HepG2 (cell line): ENCODE data around the gene RPLP2. TPM values are rescaled to one million over a fixed set of nuclear protein-coding genes. Genes with fewer than 3 reads are reported as not detected.

Source experiments
- CBFB ChIP-seq: sonication (generic); formaldehyde crosslinking; IDR thresholded peaks from 2 replicates; pipeline ENCODE4 v1.4.0; 2020; ENCODE audit warnings: missing genetic modification reagents
- DDIT3 ChIP-seq: sonication (generic); formaldehyde crosslinking; IDR thresholded peaks from 2 replicates; pipeline ENCODE4 v1.4.0; 2020; ENCODE audit warnings: mild to moderate bottlenecking, missing genetic modification reagents
- MAF1 ChIP-seq: sonication (generic); formaldehyde crosslinking; IDR thresholded peaks from 2 replicates; pipeline ENCODE4 v1.5.0; 2020; ENCODE audit warnings: missing genetic modification reagents, borderline replicate concordance
- PHF21A ChIP-seq: sonication (generic); formaldehyde crosslinking; IDR thresholded peaks from 2 replicates; pipeline ENCODE4 v1.5.0; 2020; ENCODE audit warnings: mild to moderate bottlenecking, missing genetic modification reagents
- PPARG ChIP-seq: conservative IDR thresholded peaks from 2 replicates; pipeline ENCODE4 v1.6.1; 2016; ENCODE audit warnings: missing biosample characterization, missing genetic modification reagents
- SNRNP70 ChIP-seq: fragments of 200-400 bp; formaldehyde crosslinking; IDR thresholded peaks from 2 replicates; pipeline ENCODE4 v1.6.1; 2017; ENCODE audit warnings: mild to moderate bottlenecking, low read depth, low read length, moderate library complexity
- TBX2 ChIP-seq: sonication (generic); formaldehyde crosslinking; IDR thresholded peaks from 2 replicates; pipeline ENCODE4 v1.5.0; 2020; ENCODE audit warnings: missing genetic modification reagents, mild to moderate bottlenecking, borderline replicate concordance
- UBTF ChIP-seq: sonication (generic); formaldehyde crosslinking; IDR thresholded peaks from 2 replicates; pipeline ENCODE4 v1.4.0; 2020; ENCODE audit warnings: mild to moderate bottlenecking, missing genetic modification reagents
- ZHX2 ChIP-seq, 2 experiments: sonication (generic) in 1 of 2; formaldehyde crosslinking in 1 of 2; IDR thresholded peaks; 2 replicates each; pipeline versions ENCODE4 v1.6.1 to v1.9.0; 2014 to 2022; ENCODE audit warnings: antibody characterized with exemption in 1 of 2, borderline replicate concordance in 1 of 2, inconsistent platforms in 1 of 2, low read depth in 1 of 2, missing genetic modification reagents in 1 of 2
- ZNF260 ChIP-seq: sonication (generic); formaldehyde crosslinking; IDR thresholded peaks from 2 replicates; pipeline ENCODE4 v1.4.0; 2020; ENCODE audit warnings: missing genetic modification reagents, low read depth, mild to moderate bottlenecking, borderline replicate concordance
- ZNF296 ChIP-seq: sonication (generic); formaldehyde crosslinking; conservative IDR thresholded peaks from 2 replicates; pipeline ENCODE4 v1.5.0; 2020; ENCODE audit warnings: mild to moderate bottlenecking, missing genetic modification reagents
- ZNF510 ChIP-seq: sonication (generic); formaldehyde crosslinking; IDR thresholded peaks from 2 replicates; pipeline ENCODE4 v1.4.0; 2020; ENCODE audit warnings: low read depth, mild to moderate bottlenecking, missing genetic modification reagents
- ZNF746 ChIP-seq: sonication (generic); formaldehyde crosslinking; IDR thresholded peaks from 2 replicates; pipeline ENCODE4 v1.8.0; 2022; ENCODE audit warnings: mild to moderate bottlenecking, missing genetic modification reagents
- ZNF772 ChIP-seq: sonication (generic); formaldehyde crosslinking; IDR thresholded peaks from 2 replicates; pipeline ENCODE4 v1.5.0; 2020; ENCODE audit warnings: mild to moderate bottlenecking, missing genetic modification reagents
- polyA plus RNA-seq, 8 experiments: library from polyadenylated mRNA; depleted of rRNA in 3 of 8; stranded (reverse) in 7 of 8; unstranded in 1 of 8; fragments of >200 nt; fragmentation: Illumina TruSeq in 4 of 8; extraction: Trizol in 4 of 8; gene quantifications; 2 replicates each; pipeline versions ENCODE4 v1.2.1 to v1.2.3, GENCODE V29; 2011 to 2016; ENCODE audit warnings: low read depth in 4 of 8, missing spikeins in 1 of 8, mixed read lengths in 1 of 8; ENCODE audit not compliant: insufficient read depth in 1 of 8
- total RNA-seq, 5 experiments: library from RNA; depleted of rRNA; stranded (reverse); fragments of >200 nt; fragmentation: Illumina TruSeq; extraction: Trizol; gene quantifications; 2 replicates each; pipeline ENCODE4 v1.2.3, GENCODE V29; 2016; ENCODE audit warnings: low read depth in 1 of 5

Gene RPLP2
- total and polyA plus RNA-seq, 2 of the 13 experiments (the other 11 are each of a cell fraction or from before 2014, with no cell fraction given), result 978 to 2,106 TPM

- 0 out of 2 replicates have a peak, but pooled peaks have one; percentile 30 for TF ChIP-seq ZNF510 (CRISPR knock-in tag)
- no peak for TF ChIP-seq SNRNP70
- no peak for TF ChIP-seq DDIT3 (CRISPR knock-in tag)
- TF ChIP-seq ZHX2 (IDR thresholded peaks at IDR 0.05; ENCODE audit: low read depth), result no peak
- no peak for TF ChIP-seq ZHX2 (CRISPR knock-in tag; IDR thresholded peaks at IDR 0.05; ENCODE audit: borderline replicate concordance)
- no peak for TF ChIP-seq PPARG
- peak; percentile 44; the same call in 1 of the 2 replicates for TF ChIP-seq UBTF (CRISPR knock-in tag)
- TF ChIP-seq MAF1 (CRISPR knock-in tag), result no peak
- TF ChIP-seq ZNF296, result no peak
- 0 out of 2 replicates have a peak, but pooled peaks have one; percentile 35 for TF ChIP-seq ZNF746 (CRISPR knock-in tag)
- no peak for TF ChIP-seq ZNF260 (CRISPR knock-in tag)
- TF ChIP-seq CBFB (CRISPR knock-in tag), result 0 out of 2 replicates have a peak, but pooled peaks have one; percentile 26
- TF ChIP-seq ZNF772 (CRISPR knock-in tag), result peak; percentile 12; the same call in 1 of the 2 replicates
- no peak for TF ChIP-seq PHF21A (CRISPR knock-in tag)
- 0 out of 2 replicates have a peak, but pooled peaks have one; percentile 18 for TF ChIP-seq TBX2 (CRISPR knock-in tag)
Observed at GRCh38 chr11:803770-804598, 5.8 kb upstream of the RPLP2 start (continued).
